ENCODE data around the gene DBNDD1.

GRCh38 chr16:90011908-90012501 lies 7.3 kb downstream of the DBNDD1 start:
- TF ChIP-seq CTCF (conservative IDR thresholded peaks at IDR 0.05; ENCODE audit: low read depth, low read length) (no peak), EZH2 (IDR thresholded peaks at IDR 0.05; ENCODE audit: borderline replicate concordance, low read depth, low read length, poor library complexity, severe bottlenecking) (no peak)
